Raji (cell line): ENCODE measurements around the gene PRELID3B.

Experiments used
- POLR2A ChIP-seq: IDR thresholded peaks from 2 replicates; pipeline ENCODE4 v1.6.1; 2011; ENCODE audit warnings: low read depth, low read length, control low read depth; ENCODE audit not compliant: insufficient read depth

The PRELID3B gene

GRCh38 chr20:58986968-58987517, 55.5 kb downstream of the PRELID3B start:
- TF ChIP-seq POLR2A: no peak

- TF ChIP-seq POLR2A: no peak
These were observed 56.2 kb downstream of the PRELID3B start for GRCh38 chr20:58986286-58986967.

GRCh38 chr20:58985656-58986055, 56.9 kb downstream of the PRELID3B start:
- no peak for TF ChIP-seq POLR2A

DNA sequence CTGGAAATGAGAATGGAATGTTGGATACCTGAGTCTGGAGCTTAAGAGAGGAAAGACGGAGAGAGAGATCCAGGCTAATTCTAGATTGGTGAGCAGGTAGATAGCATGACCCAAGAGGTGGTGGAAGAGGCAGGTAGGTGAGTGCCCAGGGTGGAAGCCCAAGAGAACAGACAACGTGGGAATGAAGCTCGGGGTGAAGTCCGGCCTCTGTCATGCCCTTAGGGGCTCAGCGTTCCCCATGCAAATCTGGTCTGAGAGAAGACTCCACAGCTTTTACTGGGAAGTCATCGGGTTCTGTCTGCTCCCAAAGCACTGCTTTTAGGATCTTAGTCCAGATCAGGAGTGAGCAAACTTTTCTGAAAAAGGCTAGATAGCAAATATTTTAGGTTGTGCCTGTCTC, 57.9 kb downstream of the PRELID3B start:
- no peak for TF ChIP-seq POLR2A
